CD1c-positive myeloid dendritic cell (primary cell): ENCODE measurements around the gene CHMP2A.

ENCODE experiments used
- DNase-seq: peaks from one replicate; pipeline ENCODE4 v3.0.0-alpha.2; 2016; ENCODE audit errors: extremely low spot score

Gene CHMP2A

DNA sequence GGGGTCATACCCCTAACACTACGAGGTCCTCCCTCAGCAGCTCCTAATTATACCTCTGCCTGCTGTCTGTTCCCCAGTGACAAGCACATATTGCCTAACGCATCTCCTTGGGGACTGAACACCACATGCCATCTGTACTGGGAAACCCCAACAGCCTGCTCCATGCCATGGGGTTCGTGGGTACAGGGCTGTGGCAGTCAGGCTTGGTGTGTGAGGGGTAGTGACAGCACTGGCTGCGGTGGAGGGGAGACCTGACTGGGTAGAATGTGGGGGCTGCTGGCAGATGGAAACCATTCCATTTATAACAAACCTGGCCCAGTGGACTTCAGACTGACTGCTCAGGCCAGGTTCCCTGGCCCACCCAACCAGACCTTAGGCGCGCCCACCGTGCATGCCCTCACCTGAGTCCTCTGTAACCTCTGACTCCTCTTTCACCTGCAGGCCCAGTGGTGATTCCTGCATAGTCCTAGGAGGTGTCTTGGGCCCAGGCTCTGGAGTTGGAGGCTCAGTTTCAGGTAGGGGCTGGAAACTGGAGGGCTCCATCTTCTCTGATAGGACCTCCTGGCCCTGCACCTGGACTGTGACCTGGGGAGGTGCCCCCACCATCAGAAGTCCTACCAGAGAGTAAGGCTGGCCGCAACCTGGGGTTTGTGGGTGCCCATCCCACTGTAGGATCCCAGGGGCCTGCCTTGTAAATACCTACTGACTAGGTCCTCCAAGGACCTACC, 15.2 kb upstream of the CHMP2A start:
- DNase-seq, result no peak

DNA sequence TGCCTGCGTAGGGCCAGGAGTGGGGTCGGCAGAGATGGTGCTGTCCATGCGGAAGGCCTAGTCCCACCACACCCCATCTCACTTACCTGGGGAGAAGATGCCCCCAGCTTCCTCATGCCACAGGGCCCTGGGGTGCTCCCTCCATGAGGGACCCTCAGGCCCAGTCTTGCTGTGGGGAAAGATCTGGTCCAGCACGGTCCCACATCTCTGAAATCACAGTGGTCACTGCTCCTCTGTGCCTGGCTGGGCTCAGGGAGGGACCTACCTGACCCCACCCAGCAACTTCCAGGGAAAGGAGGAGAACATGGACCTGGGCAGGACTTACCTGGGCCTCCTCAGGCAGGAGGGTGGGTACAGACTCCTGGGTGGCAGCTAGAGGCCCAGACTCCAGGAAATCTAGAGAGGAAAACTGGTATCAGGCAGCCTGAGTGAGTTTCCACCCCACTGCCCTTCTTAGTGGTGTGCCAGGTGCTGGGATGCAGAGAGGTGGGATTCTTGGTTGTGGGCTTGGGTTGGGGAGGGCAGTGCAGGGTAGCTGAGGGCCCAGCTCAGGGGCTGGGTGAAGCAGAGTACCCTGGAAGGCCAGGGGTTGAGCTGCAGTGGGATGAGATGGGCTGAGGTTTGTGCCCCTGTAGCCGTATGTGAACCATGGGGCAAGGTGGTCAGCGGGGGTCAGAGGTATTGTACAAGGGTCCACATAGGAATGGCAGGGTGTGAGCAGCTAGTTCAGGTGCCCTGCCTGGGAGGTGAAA, 14.5 kb upstream of the CHMP2A start:
- DNase-seq, result no peak

DNA sequence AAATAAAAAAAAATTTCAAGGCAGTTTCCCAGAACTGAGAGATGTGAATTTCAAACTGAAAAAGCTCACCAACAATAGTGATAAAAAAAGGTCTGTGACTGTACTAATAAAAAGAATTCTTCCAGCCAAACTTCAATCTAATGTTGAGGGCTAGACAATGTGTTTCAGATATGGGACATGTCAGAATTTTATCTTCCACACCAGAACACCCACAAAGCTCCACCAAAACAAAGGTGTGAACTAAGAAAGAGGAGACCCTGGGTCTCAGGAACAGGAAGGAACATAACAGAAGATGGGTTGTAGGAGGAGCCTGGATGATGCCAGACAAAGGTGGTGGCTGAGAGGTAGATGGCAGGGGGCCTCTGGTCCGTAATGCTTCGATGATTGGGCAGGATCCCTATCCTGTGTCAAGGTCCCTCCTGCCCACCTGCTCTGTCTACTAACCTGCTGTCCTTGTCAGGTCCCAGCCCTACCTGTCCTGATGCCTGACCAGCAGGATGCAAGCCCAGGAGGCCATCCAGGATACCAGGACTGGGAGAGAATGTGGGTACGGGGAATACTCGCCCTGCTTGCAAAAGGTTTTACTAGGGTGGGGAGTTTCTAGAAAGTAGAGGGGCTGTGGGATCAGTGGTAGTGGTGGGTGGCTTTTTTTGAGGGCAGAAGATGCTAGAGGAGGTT, 13.7 kb upstream of the CHMP2A start:
- no peak for DNase-seq

GRCh38 chr19:58566989-58567388, 12.1 kb upstream of the CHMP2A start:
- no peak for DNase-seq

GRCh38 chr19:58563823-58564222, 8.9 kb upstream of the CHMP2A start:
- DNase-seq, result no peak

DNA sequence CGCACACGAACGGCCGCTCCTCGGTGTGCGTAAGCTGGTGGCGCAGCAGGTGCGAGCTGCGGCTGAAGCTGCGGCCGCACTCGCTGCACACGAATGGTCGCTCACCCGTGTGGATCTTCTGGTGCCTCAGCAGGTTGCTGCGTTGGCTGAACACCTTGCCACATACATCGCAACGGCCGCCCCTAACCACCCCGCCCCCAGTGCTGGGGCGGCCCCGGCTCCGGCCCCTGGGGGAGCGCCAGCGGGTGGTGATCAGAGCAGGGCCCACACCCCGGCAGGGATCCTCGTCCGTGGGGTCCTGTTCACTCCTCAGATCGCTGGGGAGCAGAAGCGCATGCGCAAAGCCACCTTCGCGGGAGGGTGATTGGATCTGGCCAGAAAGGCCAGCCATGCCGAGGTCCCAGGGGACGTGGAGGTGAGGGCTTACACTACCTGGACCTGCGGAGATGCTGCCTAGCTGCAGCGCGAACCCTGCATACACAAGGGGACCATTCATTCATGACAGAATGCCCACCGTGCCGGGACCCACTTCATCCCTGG, 8.2 kb upstream of the CHMP2A start:
- DNase-seq, result no peak

DNA sequence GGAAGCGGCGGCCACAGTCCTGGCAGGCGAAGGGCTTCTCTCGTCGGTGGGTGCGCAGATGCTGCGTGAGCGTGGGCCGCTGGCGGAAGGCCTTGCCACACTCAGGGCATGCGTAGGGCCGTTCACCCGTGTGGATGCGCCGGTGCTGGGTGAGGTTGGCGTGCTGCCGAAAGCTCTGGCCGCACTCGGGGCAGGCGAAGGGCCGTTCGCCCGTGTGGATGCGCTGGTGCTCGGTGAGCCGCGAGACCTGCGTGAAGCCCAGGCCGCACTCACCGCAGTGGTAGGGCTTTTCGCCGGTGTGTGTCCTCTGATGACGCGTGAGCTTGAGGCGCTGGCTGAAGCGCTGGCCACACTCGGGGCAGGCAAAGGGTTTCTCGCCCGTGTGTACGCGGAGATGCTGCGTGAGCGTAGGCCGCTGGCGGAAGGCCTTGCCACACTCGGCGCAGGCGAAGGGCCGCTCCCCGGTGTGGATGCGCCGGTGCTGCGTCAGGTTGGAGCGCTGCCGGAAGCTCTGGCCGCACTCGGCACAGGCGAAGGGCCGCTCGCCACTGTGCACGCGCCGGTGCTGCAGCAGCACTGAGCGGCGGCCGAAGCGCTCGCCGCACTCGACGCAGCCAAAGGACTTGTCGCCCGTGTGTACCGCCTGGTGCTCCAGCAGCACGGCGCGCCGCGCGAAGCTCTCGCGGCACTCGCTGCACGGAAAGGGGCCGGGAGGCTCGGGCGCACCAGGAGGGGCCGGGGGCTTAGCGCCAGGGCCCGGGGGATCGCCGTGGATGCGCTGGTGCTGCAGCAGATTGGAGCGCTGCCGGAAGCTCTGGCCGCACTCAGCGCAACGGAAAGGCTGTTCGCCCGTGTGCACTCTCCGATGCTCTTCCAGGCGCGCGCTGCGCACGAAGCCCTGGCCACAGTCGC, 7.5 kb upstream of the CHMP2A start:
- peak; percentile 43 for DNase-seq

- no peak for DNase-seq
These were observed 6.6 kb upstream of the CHMP2A start for GRCh38 chr19:58561373-58562121.

DNA sequence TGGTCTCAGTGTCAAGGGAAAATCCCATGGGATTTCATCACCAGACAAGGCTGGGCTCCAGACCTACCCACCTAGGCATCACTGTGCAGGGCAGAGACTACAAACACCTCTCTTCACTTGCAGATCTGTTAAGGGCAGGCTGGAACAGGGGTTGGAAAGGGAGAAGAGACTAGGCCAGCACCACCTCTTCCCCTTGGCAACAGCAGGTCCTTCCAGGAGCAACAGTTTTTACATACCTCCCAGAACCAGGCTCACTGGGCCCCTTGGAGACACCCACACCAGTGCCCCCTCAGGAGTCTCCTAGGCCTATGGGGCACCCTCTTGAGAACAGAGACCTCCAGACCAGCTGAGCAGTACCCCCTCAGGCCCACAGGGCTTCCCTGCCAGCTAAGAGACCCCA, 6.0 kb upstream of the CHMP2A start:
- no peak for DNase-seq

GRCh38 chr19:58560007-58560887, 5.3 kb upstream of the CHMP2A start:
- DNase-seq, result no peak

DNA sequence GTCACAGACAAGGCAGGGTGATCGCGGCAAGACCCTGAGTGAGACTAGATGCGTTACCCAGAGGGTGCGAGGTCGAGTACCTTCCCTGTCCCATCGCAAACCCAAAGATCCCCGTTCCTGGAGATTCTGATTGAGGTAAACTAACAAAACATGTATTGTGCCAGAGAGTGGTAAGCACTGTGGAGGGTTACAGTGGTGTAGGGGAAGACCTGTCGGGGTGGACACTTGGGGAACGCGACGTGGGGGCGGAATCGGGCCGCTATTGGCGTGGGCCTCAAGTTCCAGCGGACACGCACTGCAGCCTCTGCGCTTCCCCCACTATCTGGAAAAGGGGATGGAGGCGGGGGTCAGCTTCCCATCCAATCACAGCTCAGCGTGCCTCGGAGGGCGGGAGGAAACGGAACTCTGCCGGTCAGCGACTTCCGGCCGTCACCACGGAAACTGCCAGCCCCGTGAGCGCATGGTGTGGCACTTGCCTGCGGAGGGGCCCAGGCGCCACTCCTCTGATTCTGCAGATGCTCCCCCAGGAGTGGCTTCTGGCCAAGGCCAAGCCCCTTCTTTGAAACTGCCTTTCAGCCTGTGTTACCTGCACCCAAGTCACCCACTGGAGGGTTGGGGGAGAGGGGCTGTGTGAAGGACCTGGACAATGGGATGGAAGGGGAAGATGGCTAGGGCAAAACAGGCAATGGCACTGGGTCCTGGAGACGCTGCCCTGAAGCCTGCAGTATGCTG, 4.5 kb upstream of the CHMP2A start:
- peak; percentile 90 for DNase-seq

GRCh38 chr19:58558623-58559274, 3.8 kb upstream of the CHMP2A start:
- DNase-seq, result peak; percentile 100

GRCh38 chr19:58558066-58558622, 3.2 kb upstream of the CHMP2A start, which contains the start of gene UBE2M:
UBE2M (minus strand) TSS chr19:58558611; CDS start chr19:58558381, 230 bp downstream.
- DNase-seq, result peak; percentile 49

DNA sequence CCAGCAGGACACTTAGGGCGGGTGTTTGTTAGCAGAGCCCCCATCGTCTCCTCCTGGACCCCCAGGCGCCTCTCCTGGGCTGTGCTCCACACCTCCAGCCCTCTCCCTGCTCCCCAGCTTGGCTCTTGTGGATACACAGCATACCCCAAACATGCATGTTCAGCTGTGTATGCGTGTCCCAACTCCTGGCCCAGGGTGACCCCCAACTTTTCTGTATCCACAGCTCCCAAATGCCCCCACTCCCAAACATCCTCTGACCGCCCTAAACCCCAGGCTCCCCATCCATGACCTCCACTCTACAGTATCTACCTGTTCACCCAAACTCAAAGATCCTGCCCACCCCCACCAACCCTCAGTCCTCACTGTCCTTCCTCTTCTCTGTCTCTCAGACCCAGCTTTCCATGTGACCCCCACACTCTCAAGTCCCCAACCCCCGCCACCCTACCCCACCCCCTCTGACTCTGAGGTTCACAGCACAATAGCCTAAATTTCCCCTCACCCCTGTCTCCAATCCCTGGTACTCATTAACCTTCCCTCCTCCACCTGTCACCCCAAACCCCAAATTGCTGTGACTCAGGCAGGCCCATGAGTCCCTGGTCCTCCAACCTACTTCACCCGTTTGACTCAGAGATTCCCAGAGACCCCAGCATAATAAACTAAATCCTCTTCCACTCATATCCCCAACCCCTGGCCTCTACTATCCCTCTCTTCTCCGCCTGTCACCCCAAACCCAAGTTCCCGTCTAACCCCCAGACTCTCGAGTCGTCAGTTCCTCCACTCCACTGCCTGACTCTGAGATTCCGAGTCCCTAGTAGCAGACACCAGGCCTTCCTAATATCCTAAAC, 2.5 kb upstream of the CHMP2A start:
- no peak for DNase-seq

DNA sequence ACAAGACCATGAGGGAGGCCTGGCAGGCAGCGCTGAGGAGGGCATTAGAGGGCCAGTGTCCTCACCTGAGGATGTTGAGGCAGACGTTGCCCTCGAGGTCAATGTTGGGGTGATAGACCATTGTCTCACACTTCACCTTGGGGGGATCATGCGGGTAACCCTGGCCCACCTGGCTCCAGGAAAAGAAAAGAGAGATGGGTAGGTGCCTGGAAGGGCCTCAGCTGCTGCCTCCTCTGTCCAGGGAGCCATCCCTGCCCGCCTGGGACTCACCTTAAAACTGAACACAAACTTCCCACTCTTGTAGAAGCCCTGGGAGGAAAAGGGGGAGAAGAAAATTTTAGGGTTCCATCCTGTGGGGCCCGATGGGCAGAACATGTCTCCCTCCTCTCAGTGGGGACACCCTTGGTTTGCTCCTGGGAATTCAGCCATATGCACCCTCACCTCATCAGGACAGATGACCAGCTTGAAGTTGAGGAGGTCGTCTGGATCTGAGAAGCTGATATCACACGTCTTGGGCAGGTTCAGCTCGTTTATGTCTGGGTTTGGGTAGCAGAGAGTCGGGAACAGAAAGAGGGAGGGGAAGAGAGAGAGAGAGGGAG, 1.8 kb upstream of the CHMP2A start:
- no peak for DNase-seq

DNA sequence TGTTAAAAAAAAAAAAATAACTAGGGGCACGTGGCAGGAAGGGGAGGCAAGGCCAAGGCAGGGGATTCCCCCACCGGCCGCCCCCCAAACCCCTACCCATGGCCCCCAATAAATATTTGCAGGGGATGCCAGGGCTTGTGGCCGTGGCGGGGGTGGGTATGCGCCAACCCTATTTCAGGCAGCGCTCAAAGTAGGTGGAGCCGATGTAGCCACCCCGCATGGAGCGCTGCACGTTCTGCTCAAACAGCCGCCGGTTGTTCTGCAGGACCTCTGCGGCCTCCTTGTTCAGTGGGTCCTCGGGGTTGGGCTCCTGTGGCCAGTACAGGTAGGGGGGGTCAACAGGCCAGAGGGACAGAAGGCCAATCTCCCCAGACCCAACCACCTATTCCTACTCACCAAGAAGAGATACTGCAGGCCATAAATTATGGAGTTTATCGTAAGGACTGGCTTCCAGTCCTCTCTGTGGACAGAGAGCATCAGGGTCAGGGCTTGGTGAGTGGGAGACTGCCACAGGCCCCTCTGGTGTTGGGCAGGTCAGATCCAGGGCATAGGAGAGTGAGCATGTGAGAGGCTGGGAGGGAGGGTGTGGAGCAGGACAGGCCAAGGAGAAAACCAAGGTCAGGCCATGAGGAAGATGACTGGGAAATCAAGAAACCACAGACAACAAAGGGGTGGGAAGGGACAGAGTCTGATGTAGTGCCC, 1.2 kb upstream of the CHMP2A start:
- no peak for DNase-seq
